ENCODE data around the gene POLD4. TPM values are rescaled to one million over a fixed set of nuclear protein-coding genes. Genes with fewer than 3 reads are reported as not detected.
"Not testable (repeated sequence)": the region's sequence is repeated elsewhere in the genome, so short reads cannot be mapped to it uniquely, and the experiment has no call there.

The POLD4 gene
- polyA plus RNA-seq, 6 donors from 2014 or later = 340 to 535 (median 458) TPM

GRCh38 chr11:67320691-67321090 lies 32.7 kb downstream of the POLD4 start:
- Mint-ChIP-seq H3K27me3 (no peaks in the 10 kb centered on the region), H3K4me3 (peak overlapping the region in 1 of 8 donors; percentile 98), H3K27ac (no peak overlapping the region), H3K4me1 (peaks cover 24 to 38% (median 35%) of the 10 kb centered on the region in 3 donors), H3K36me3 (peaks cover 0 to 4% of the 10 kb centered on the region in 2 donors), H3K9me3 (no peaks in the 10 kb centered on the region)
- ATAC-seq (ENCODE audit: low read depth in 2 of 2) = no peak
- DNase-seq = no peak

DNA sequence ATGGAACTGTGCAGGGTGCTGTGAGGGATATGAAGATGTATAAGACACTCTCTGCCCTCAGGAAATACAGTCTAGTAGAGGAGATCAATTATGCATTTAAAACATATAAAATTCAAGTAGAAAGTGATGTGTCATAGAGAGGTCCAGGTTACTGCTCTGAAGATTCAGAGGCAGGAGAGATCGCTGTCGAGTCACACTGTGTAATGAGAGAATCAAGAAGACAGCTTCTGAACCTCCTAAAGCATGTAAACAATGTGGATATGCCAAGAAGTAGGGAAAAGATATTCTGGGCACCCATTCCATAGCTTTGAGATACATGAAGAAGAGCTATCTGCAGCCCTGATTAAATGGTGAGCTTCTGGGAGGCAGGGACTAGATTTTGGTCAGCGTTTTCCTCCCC lies 33.3 kb downstream of the POLD4 start:
- Mint-ChIP-seq H3K36me3 (peaks cover 0 to 4% of the 10 kb centered on the region in 2 donors), H3K4me3 (peak overlapping the region in 1 of 8 donors; percentile 98), H3K27me3 (no peaks in the 10 kb centered on the region), H3K27ac (no peak overlapping the region), H3K9me3 (no peaks in the 10 kb centered on the region), H3K4me1 (peaks cover 24 to 38% (median 35%) of the 10 kb centered on the region in 3 donors)
- no peak for DNase-seq
- ATAC-seq (ENCODE audit: low read depth in 2 of 2) = no peak

- not testable (repeated sequence) for H3K36me3 Mint-ChIP-seq; DNase-seq; H3K9me3 Mint-ChIP-seq; H3K27me3 Mint-ChIP-seq; ATAC-seq (ENCODE audit: low read depth in 2 of 2)
- Mint-ChIP-seq H3K4me1 (peaks cover 24 to 43% (median 36%) of the 10 kb centered on the region in 3 donors), H3K27ac (peak overlapping the region in 1 of 6 donors; percentile 60), H3K4me3 (peak overlapping the region; percentile 91 to 100 (median 98))
Observed at GRCh38 chr11:67318876-67319275, 34.5 kb downstream of the POLD4 start.

- Mint-ChIP-seq H3K27me3 (no peaks in the 10 kb centered on the region), H3K27ac (peak overlapping the region; percentile 93 to 99 (median 96)), H3K4me1 (peaks cover 29 to 48% (median 42%) of the 10 kb centered on the region in 3 donors), H3K9me3 (no peaks in the 10 kb centered on the region), H3K4me3 (peak overlapping the region; percentile 91 to 100 (median 98)), H3K36me3 (peaks cover 0 to 4% of the 10 kb centered on the region in 2 donors)
- no peak for DNase-seq
- ATAC-seq (ENCODE audit: low read depth in 2 of 2) = peak; percentile 20 to 32
Observed at GRCh38 chr11:67317888-67318555, 35.3 kb downstream of the POLD4 start.

DNA sequence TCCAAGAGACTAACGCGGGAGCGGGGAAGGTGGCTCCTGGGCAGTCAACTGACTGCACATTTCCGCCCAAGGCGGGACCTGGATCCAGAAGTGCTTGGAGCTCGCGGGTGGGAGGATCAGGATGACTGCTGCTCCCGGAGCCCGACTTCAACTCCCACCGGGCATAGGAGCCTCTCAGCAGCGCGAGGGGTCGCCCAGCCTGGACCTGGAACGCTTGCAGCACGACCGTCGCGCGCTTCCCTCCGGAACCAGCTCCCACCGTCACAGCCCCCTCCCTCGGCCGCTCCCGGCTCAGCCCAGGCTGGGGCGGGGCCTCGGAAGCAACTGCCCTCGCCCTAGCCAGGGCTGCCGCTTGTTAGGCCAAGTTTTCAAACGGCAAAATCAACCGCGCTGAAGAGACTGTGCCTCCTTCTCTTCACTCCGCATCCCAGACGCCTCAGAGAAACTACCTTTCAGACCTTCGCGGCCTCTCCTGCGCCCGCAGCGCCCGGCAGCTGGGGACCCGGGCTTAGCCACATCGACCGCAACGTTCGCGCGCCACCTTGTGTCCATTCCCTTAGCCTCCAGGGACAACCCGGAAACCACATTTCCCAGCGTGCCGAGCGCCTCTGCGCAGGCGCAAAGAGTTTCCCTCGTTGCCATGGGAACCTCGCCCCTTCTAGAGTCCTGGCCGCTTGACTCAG lies 36.0 kb downstream of the POLD4 start:
- peaks cover 0 to 4% of the 10 kb centered on the region in 2 donors for H3K36me3 Mint-ChIP-seq
- H3K4me3 Mint-ChIP-seq = peak overlapping the region; percentile 91 to 100 (median 98)
- DNase-seq = peak; percentile 98
- peak overlapping the region; percentile 93 to 99 (median 96) for H3K27ac Mint-ChIP-seq
- peaks cover 35 to 48% (median 43%) of the 10 kb centered on the region in 3 donors for H3K4me1 Mint-ChIP-seq
- H3K27me3 Mint-ChIP-seq = no peaks in the 10 kb centered on the region
- no peaks in the 10 kb centered on the region for H3K9me3 Mint-ChIP-seq
- peak; percentile 86 to 87 for ATAC-seq (ENCODE audit: low read depth in 2 of 2)

DNA sequence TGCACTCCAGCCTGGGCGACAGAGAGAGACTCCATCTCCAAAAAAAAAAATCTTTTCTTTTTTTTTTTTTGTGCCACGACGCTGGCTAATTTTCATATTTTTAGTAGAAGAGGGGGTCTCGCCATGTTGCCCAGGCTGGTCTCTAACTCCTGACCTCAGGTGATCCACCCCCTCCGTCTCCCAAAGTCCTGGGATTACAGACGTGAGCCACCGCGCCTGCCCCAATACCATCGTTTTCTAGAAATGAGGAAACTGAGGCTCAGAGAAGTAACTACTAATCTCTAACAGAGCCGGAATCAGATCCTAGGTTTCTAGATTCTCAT lies 36.5 kb downstream of the POLD4 start:
- Mint-ChIP-seq H3K27ac (peak overlapping the region in 4 of 6 donors; percentile 30 to 96 (median 66)), H3K9me3 (no peaks in the 10 kb centered on the region), H3K36me3 (peaks cover 0 to 4% of the 10 kb centered on the region in 2 donors), H3K4me3 (peak overlapping the region; percentile 91 to 100 (median 98)), H3K4me1 (peaks cover 36 to 48% (median 39%) of the 10 kb centered on the region in 3 donors), H3K27me3 (no peaks in the 10 kb centered on the region)
- ATAC-seq (ENCODE audit: low read depth in 2 of 2) = no peak
- DNase-seq = no peak

DNA sequence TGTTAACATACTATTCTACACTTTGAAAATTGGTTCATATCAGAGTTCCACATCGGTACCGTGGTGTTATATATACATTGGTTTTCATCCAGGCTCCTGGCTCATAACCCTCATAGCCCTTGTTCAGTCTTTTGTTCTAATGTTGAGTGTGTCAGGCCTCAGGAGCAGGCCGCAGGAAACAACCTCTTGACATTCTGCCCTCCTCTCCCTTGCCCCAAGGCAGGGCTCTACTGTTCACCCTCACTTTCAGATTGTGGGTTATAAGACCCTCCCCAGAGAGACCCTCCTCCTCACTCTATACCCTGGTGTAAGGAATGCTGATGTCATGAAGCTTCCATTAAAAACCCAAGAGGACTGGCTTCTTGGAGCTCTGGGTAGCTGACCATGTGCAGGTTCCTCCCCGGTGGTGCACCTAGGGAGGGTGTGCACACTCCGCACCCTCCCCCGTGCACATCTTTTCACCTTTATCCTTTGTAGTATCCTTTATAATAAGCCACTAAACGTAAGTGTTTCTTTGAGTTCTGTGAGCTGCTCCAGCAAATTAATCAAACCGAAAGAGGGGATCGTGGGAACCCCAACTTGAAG lies 37.9 kb downstream of the POLD4 start:
- Mint-ChIP-seq H3K36me3 (peaks cover 0 to 4% of the 10 kb centered on the region in 2 donors), H3K4me3 (peak overlapping the region in 7 of 8 donors; percentile 26 to 98 (median 73)), H3K4me1 (peaks cover 32 to 45% (median 35%) of the 10 kb centered on the region in 3 donors), H3K9me3 (no peaks in the 10 kb centered on the region), H3K27me3 (no peaks in the 10 kb centered on the region), H3K27ac (peak overlapping the region in 2 of 6 donors; percentile 47 to 57)
- no peak for ATAC-seq (ENCODE audit: low read depth in 2 of 2)
- no peak for DNase-seq

DNA sequence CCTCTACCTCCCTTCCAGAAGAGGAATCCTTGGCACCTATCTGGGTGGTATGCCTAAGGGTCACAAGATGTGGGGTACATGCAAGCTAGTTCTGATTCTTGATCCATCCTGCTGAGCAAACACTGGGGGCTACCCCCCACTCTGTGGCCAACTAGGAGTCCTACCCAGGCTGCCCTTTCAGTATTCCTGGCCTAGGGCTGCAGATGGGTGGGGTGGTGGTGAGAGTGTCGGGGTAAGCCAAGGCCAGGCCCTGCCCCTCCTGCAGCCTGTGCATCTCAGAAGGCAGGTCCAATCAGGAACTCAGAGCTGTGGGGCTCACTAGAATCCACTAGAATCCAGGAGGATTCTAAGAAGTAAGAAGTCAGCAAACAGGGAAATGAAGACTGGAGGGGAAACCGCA lies 39.1 kb downstream of the POLD4 start:
- Mint-ChIP-seq H3K9me3 (no peaks in the 10 kb centered on the region), H3K4me1 (peaks cover 28 to 42% (median 30%) of the 10 kb centered on the region in 3 donors), H3K4me3 (peak overlapping the region in 2 of 8 donors; percentile 24 to 34), H3K27ac (peak overlapping the region in 2 of 6 donors; percentile 37 to 64), H3K27me3 (no peaks in the 10 kb centered on the region), H3K36me3 (peaks cover 0 to 4% of the 10 kb centered on the region in 2 donors)
- ATAC-seq (ENCODE audit: low read depth in 2 of 2) = no peak
- DNase-seq = no peak

DNA sequence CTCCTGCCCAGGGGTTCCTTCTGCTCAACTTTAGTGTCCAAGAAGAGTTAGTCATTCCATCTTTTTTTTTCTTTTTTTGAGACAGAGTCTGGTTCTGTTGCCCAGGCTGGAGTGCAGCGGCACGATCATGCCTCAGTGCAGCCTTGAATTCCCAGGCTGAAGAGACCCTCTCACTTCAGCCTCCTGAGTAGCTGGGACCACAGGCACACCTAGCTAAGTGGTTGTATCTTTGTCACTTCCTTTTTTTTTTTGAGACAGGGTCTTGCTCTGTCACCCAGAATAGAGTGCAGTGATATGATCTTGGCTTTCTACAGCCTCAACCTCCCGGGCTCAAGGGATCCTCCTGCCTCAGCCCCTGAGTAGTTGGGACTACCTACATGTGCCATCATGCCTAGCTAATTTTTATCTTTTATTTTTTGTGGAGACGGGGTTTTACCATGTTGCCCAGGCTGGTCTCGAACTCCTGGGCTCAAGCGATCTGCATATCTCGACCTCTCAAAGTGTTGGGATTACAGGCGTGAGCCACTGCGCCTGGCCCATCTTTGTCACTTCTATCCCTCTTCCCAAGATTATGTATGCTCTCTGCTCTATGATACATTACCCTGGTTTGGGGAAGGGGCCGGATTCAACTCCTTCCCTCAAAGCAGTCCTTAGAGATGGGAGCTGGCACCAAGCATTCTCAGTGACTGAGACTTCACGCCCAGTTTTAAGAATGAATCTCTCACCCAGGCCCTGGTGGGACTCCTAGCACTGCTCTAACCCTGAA lies 40.0 kb downstream of the POLD4 start:
- no peak for DNase-seq
- ATAC-seq (ENCODE audit: low read depth in 2 of 2) = no peak
- Mint-ChIP-seq H3K4me3 (peak overlapping the region in 3 of 8 donors; percentile 3 to 54 (median 16)), H3K36me3 (peaks cover 0 to 4% of the 10 kb centered on the region in 2 donors), H3K27ac (peak overlapping the region in 4 of 6 donors; percentile 1 to 57 (median 40)), H3K4me1 (peaks cover 21 to 34% (median 24%) of the 10 kb centered on the region in 3 donors), H3K27me3 (no peaks in the 10 kb centered on the region), H3K9me3 (no peaks in the 10 kb centered on the region)

DNA sequence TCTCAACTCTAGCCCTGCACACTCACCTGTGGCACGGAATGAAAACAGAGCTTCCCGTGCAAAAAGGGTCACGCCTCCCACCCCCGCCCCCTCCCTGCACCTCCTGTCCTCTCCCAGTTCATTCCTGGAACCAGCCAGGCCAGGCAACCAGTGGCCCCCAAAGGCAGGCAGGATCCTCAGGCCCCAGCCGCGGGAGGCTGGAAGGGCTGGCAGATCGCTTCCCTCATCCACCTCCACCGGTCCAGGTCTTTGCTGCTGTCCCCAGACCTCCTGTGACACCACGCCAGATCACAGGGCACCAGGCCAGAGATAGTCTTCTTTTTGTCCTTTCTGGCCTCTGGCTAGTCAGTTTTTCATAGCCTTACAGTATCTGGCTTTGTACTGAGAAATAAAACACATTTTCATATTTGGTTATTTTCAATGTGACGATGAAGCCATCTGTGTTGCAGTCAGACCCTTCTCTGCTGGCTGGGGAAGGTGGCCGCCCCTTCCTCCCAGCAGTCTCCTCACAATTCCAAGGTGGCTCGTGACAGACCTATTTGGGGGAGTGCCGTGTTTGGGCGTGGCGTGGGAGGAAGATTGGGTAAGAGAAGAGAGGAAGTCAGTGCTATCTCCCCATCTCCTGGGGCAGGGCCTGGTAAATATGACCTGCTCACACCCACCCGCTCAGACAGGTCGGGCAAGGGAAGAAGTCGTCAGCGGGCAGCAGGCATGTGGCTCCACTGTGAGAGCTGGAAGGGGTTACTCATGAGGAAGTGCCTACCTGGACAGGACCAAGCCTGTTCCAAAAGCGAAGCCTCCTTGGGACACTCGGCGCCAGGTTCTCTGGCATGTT lies 40.9 kb downstream of the POLD4 start:
- H3K36me3 Mint-ChIP-seq = no peaks in the 10 kb centered on the region
- no peak for ATAC-seq (ENCODE audit: low read depth in 2 of 2)
- DNase-seq = no peak

GRCh38 chr11:67311556-67312082 lies 41.7 kb downstream of the POLD4 start:
- no peaks in the 10 kb centered on the region for H3K27me3 Mint-ChIP-seq
- no peak overlapping the region for H3K4me3 Mint-ChIP-seq
- no peak for ATAC-seq (ENCODE audit: low read depth in 2 of 2)
- H3K27ac Mint-ChIP-seq = peak overlapping the region in 1 of 6 donors; percentile 75
- no peak for DNase-seq
- no peaks in the 10 kb centered on the region for H3K9me3 Mint-ChIP-seq
- no peaks in the 10 kb centered on the region for H3K36me3 Mint-ChIP-seq
- H3K4me1 Mint-ChIP-seq = peaks cover 14 to 22% (median 18%) of the 10 kb centered on the region in 3 donors

More for the DNA sequence above, 40.9 kb downstream of the POLD4 start:
- Mint-ChIP-seq H3K4me1 (peaks cover 17 to 27% (median 19%) of the 10 kb centered on the region in 3 donors), H3K9me3 (no peaks in the 10 kb centered on the region), H3K4me3 (peak overlapping the region in 2 of 8 donors; percentile 6 to 13), H3K27me3 (no peaks in the 10 kb centered on the region), H3K27ac (peak overlapping the region in 3 of 6 donors; percentile 1 to 92 (median 53))

- H3K4me3 Mint-ChIP-seq = no peak overlapping the region
- ATAC-seq (ENCODE audit: low read depth in 2 of 2) (no peak), DNase-seq (no peak)
- H3K27me3 Mint-ChIP-seq = no peaks in the 10 kb centered on the region
- peaks cover 12 to 19% (median 18%) of the 10 kb centered on the region in 3 donors for H3K4me1 Mint-ChIP-seq
- no peaks in the 10 kb centered on the region for H3K36me3 Mint-ChIP-seq
- no peaks in the 10 kb centered on the region for H3K9me3 Mint-ChIP-seq
- H3K27ac Mint-ChIP-seq = peak overlapping the region in 1 of 6 donors; percentile 44
Observed at GRCh38 chr11:67311051-67311555, 42.2 kb downstream of the POLD4 start.
